GM23338 (cell line): ENCODE results near the gene HSPA1A. TPM values are rescaled to one million over a fixed set of nuclear protein-coding genes. Genes with fewer than 3 reads are reported as not detected.

Source experiments
- ATAC-seq: fragments of 200-7000 bp; cut with Tn5 transposase; 3 replicates; pipeline ENCODE4 v1.9.1; 2020
- DNase-seq: peaks from one replicate; pipeline ENCODE4 v3.0.0-alpha.2; 2015; ENCODE audit warnings: low spot score
- H2AFZ ChIP-seq: fragments of 200-600 bp; sonication (generic); 2 replicates; pipeline ENCODE4 v1.8.0; 2016; ENCODE audit warnings: antibody characterized with exemption, mild to moderate bottlenecking, moderate library complexity
- H3F3A ChIP-seq: fragments of 200-600 bp; sonication (generic); replicated peaks from 2 replicates; pipeline ENCODE4 v1.8.0; 2017; ENCODE audit warnings: antibody characterized with exemption, mixed run types, low read depth
- H3K27ac ChIP-seq: fragments of 200-600 bp; sonication (generic); 2 replicates; pipeline ENCODE4 v1.6.1; 2016; ENCODE audit warnings: low read depth
- H3K27me3 ChIP-seq: fragments of 200-600 bp; sonication (generic); 2 replicates; pipeline ENCODE4 v1.8.0; 2016; ENCODE audit warnings: mild to moderate bottlenecking, mixed run types, moderate library complexity; ENCODE audit not compliant: insufficient read depth
- H3K36me3 ChIP-seq: fragments of 200-600 bp; sonication (generic); 2 replicates; pipeline ENCODE4 v1.8.0; 2016; ENCODE audit warnings: mild to moderate bottlenecking; ENCODE audit not compliant: insufficient read depth
- H3K4me1 ChIP-seq: fragments of 200-600 bp; sonication (generic); 2 replicates; pipeline ENCODE4 v1.8.0; 2016; ENCODE audit warnings: mild to moderate bottlenecking, moderate library complexity; ENCODE audit not compliant: insufficient read depth
- H3K4me2 ChIP-seq: fragments of 200-600 bp; sonication (generic); 2 replicates; pipeline ENCODE4 v1.7.1; 2017; ENCODE audit warnings: mixed run types
- H3K4me3 ChIP-seq: fragments of 200-600 bp; sonication (generic); 2 replicates; pipeline ENCODE4 v1.6.1; 2016; ENCODE audit warnings: mixed run types
- H3K79me2 ChIP-seq: fragments of 200-600 bp; sonication (generic); replicated peaks from 2 replicates; pipeline ENCODE4 v1.8.0; 2017; ENCODE audit warnings: mild to moderate bottlenecking; ENCODE audit not compliant: insufficient read depth
- H3K9me2 ChIP-seq: fragments of 200-600 bp; sonication (generic); 2 replicates; pipeline ENCODE4 v1.8.0; 2017; ENCODE audit not compliant: insufficient read depth
- H4K20me1 ChIP-seq: fragments of 200-600 bp; sonication (generic); replicated peaks from 2 replicates; pipeline ENCODE4 v1.8.0; 2017; ENCODE audit warnings: mild to moderate bottlenecking; ENCODE audit not compliant: insufficient read depth
- H3K27ac Mint-ChIP-seq: 2 replicates; pipeline ENCODE4 v1.8.0; 2020; ENCODE audit warnings: inconsistent platforms, mild to moderate bottlenecking, moderate library complexity, mixed read lengths
- H3K27me3 Mint-ChIP-seq: 3 replicates; pipeline ENCODE4 v1.8.0; 2022; ENCODE audit warnings: low read depth, mild to moderate bottlenecking, moderate library complexity, mixed read lengths, inconsistent platforms; ENCODE audit not compliant: insufficient read depth, poor library complexity
- H3K36me3 Mint-ChIP-seq: 3 replicates; pipeline ENCODE4 v1.8.0; 2021; ENCODE audit warnings: low read depth, mild to moderate bottlenecking, inconsistent platforms, moderate library complexity, mixed read lengths
- H3K4me1 Mint-ChIP-seq: 3 replicates; pipeline ENCODE4 v1.8.0; 2020; ENCODE audit warnings: mild to moderate bottlenecking, inconsistent platforms, mixed read lengths
- H3K4me3 Mint-ChIP-seq: 3 replicates; pipeline ENCODE4 v1.8.0; 2021; ENCODE audit warnings: moderate library complexity, mild to moderate bottlenecking, inconsistent platforms, mixed read lengths
- H3K9me3 Mint-ChIP-seq: 3 replicates; pipeline ENCODE4 v1.8.0; 2020; ENCODE audit warnings: moderate library complexity, mild to moderate bottlenecking, inconsistent platforms, mixed read lengths
- CREB1 ChIP-seq: fragments of 250-450 bp; sonication (Bioruptor Pico); IDR thresholded peaks from 2 replicates; pipeline ENCODE4 v1.5.0; 2020; ENCODE audit warnings: low read depth, mild to moderate bottlenecking, moderate library complexity
- ETS1 ChIP-seq: IDR thresholded peaks from 2 replicates; pipeline ENCODE4 v1.6.1; 2016; ENCODE audit warnings: antibody characterized with exemption
- EZH2 ChIP-seq: fragments of 200-600 bp; sonication (generic); IDR thresholded peaks from one replicate; pipeline ENCODE4 v1.8.0; 2017; ENCODE audit warnings: antibody characterized with exemption, mild to moderate bottlenecking, low read depth; ENCODE audit not compliant: unreplicated experiment
- EZH2phosphoT487 ChIP-seq: fragments of 200-600 bp; sonication (generic); IDR thresholded peaks from one replicate; pipeline ENCODE4 v1.8.1; 2018; ENCODE audit warnings: antibody characterized with exemption; ENCODE audit not compliant: unreplicated experiment
- NANOG ChIP-seq: IDR thresholded peaks from 2 replicates; pipeline ENCODE4 v1.6.1; 2016; ENCODE audit warnings: antibody characterized with exemption, borderline replicate concordance
- POLR2AphosphoS5 ChIP-seq: IDR thresholded peaks from 2 replicates; pipeline ENCODE4 v1.6.1; 2016; ENCODE audit warnings: antibody characterized with exemption, low read depth
- ZNF114 ChIP-seq: fragments of 250-450 bp; sonication (Bioruptor Pico); IDR thresholded peaks from 2 replicates; pipeline ENCODE4 v1.5.0; 2020; ENCODE audit warnings: mild to moderate bottlenecking, moderate library complexity
- ZNF462 ChIP-seq: fragments of 250-450 bp; sonication (Bioruptor Pico); IDR thresholded peaks from 2 replicates; pipeline ENCODE4 v1.5.0; 2020; ENCODE audit warnings: mild to moderate bottlenecking, moderate library complexity
- polyA plus RNA-seq: library from polyadenylated mRNA; unstranded; fragments of >200 nt; fragmentation: Nextera tagmentation; extraction: Ambion mirVana; gene quantifications from 2 replicates; pipeline ENCODE4 v1.2.1, GENCODE V29; 2016
- total RNA-seq: library from RNA; depleted of rRNA; stranded (reverse); fragments of >200 nt; shearing (Covaris generic); gene quantifications from 2 replicates; pipeline ENCODE4 v1.2.3, GENCODE V29; 2014
- TF ChIP-seq, protein P1 (sequence below), 2 experiments: fragments of 200-600 bp in 1 of 2; sonication (generic) in 1 of 2; conservative IDR thresholded peaks; 2 replicates each; pipeline versions ENCODE4 v1.5.1 to v1.6.1; 2016 to 2017; ENCODE audit warnings: antibody characterized with exemption in 2 of 2, low read depth in 2 of 2, mild to moderate bottlenecking in 2 of 2, moderate library complexity in 1 of 2
- TF ChIP-seq, protein P2 (sequence below): IDR thresholded peaks from one replicate; pipeline ENCODE4 v1.6.1; 2018; ENCODE audit warnings: antibody characterized with exemption; ENCODE audit not compliant: unreplicated experiment

The HSPA1A gene
- total and polyA plus RNA-seq, 2 experiments from 2014 or later = 36.1 to 57.1 TPM

DNA sequence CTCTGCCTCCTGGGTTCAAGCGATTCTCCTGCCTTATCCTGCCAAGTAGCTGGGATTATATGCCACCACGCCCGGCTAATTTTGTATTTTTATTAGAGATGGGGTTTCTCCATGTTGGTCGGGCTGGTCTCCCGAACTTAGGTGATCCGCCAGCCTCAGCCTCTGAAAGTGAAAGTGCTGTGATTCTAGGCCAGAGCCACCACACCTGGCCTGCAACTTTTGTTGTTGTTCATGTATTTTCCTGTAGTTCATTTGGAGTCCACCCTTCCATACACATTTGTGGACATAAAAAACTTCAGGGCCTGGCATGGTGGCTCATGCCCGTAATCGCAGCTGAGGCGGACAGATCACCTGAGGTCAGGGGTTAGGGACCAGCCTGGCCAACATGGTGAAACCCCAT, 26.7 kb downstream of the HSPA1A start (continued):
- TF ChIP-seq ZNF462 (CRISPR knock-in tag) (no peak), ETS1 (no peak), EZH2phosphoT487 (no peak)
- TF ChIP-seq, protein P1, sequence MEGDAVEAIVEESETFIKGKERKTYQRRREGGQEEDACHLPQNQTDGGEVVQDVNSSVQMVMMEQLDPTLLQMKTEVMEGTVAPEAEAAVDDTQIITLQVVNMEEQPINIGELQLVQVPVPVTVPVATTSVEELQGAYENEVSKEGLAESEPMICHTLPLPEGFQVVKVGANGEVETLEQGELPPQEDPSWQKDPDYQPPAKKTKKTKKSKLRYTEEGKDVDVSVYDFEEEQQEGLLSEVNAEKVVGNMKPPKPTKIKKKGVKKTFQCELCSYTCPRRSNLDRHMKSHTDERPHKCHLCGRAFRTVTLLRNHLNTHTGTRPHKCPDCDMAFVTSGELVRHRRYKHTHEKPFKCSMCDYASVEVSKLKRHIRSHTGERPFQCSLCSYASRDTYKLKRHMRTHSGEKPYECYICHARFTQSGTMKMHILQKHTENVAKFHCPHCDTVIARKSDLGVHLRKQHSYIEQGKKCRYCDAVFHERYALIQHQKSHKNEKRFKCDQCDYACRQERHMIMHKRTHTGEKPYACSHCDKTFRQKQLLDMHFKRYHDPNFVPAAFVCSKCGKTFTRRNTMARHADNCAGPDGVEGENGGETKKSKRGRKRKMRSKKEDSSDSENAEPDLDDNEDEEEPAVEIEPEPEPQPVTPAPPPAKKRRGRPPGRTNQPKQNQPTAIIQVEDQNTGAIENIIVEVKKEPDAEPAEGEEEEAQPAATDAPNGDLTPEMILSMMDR (conservative IDR thresholded peaks at IDR 0.05; ENCODE audit: low read depth in 2 of 2) = no peak

DNA sequence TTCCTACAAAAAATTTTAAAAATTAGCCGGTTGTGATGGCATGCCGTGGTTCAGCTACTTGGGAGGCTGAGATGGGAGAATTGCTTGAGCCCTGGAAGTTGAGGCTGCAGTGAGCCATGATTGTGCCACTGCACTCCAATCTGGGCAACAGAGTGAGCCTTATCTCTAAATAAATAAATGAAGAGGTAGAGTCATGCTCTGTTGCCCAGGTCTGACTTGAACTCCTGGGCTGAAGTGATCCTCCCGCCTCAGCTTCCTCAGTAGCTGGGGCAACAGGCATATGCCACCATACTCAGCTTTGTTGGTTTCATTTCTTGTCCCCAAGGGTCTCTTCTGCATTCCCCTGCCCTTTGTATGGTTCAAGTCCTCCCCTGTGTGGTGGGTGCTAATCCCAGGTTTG, 29.2 kb downstream of the HSPA1A start:
- ATAC-seq (no peak), DNase-seq (no peak)
- Histone ChIP-seq H2AFZ (no peak overlapping the region), H4K20me1 (peaks cover 5% of the 10 kb centered on the region; the same call in 1 of the 2 replicates), H3K4me2 (no peak overlapping the region), H3K4me1 (no peaks in the 10 kb centered on the region), H3K79me2 (no peaks in the 10 kb centered on the region), H3K27me3 (no peaks in the 10 kb centered on the region), H3K9me2 (no peaks in the 10 kb centered on the region), H3K36me3 (peaks cover 12% of the 10 kb centered on the region), H3K4me3 (no peak overlapping the region), H3F3A (peaks cover 28% of the 10 kb centered on the region), H3K27ac (no peak overlapping the region)
- H3K27ac Mint-ChIP-seq = no peak overlapping the region
- H3K4me1 Mint-ChIP-seq = 0 out of 3 replicates have a peak, but pooled peaks cover under 1% of the 10 kb centered on the region
- no peaks in the 10 kb centered on the region; the same call in 2 of the 3 replicates for H3K9me3 Mint-ChIP-seq
- peaks cover 8% of the 10 kb centered on the region for H3K27me3 Mint-ChIP-seq
- H3K36me3 Mint-ChIP-seq = peaks cover 21% of the 10 kb centered on the region
- H3K4me3 Mint-ChIP-seq = no peak overlapping the region
- TF ChIP-seq EZH2 (no peak), POLR2AphosphoS5 (no peak), CREB1 (no peak), ETS1 (no peak), NANOG (no peak), ZNF114 (no peak)
- TF ChIP-seq, protein P2, sequence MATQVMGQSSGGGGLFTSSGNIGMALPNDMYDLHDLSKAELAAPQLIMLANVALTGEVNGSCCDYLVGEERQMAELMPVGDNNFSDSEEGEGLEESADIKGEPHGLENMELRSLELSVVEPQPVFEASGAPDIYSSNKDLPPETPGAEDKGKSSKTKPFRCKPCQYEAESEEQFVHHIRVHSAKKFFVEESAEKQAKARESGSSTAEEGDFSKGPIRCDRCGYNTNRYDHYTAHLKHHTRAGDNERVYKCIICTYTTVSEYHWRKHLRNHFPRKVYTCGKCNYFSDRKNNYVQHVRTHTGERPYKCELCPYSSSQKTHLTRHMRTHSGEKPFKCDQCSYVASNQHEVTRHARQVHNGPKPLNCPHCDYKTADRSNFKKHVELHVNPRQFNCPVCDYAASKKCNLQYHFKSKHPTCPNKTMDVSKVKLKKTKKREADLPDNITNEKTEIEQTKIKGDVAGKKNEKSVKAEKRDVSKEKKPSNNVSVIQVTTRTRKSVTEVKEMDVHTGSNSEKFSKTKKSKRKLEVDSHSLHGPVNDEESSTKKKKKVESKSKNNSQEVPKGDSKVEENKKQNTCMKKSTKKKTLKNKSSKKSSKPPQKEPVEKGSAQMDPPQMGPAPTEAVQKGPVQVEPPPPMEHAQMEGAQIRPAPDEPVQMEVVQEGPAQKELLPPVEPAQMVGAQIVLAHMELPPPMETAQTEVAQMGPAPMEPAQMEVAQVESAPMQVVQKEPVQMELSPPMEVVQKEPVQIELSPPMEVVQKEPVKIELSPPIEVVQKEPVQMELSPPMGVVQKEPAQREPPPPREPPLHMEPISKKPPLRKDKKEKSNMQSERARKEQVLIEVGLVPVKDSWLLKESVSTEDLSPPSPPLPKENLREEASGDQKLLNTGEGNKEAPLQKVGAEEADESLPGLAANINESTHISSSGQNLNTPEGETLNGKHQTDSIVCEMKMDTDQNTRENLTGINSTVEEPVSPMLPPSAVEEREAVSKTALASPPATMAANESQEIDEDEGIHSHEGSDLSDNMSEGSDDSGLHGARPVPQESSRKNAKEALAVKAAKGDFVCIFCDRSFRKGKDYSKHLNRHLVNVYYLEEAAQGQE = no peak
